ENCODE results near the gene LPIN2.

- TF ChIP-seq, protein P1, sequence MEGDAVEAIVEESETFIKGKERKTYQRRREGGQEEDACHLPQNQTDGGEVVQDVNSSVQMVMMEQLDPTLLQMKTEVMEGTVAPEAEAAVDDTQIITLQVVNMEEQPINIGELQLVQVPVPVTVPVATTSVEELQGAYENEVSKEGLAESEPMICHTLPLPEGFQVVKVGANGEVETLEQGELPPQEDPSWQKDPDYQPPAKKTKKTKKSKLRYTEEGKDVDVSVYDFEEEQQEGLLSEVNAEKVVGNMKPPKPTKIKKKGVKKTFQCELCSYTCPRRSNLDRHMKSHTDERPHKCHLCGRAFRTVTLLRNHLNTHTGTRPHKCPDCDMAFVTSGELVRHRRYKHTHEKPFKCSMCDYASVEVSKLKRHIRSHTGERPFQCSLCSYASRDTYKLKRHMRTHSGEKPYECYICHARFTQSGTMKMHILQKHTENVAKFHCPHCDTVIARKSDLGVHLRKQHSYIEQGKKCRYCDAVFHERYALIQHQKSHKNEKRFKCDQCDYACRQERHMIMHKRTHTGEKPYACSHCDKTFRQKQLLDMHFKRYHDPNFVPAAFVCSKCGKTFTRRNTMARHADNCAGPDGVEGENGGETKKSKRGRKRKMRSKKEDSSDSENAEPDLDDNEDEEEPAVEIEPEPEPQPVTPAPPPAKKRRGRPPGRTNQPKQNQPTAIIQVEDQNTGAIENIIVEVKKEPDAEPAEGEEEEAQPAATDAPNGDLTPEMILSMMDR (conservative IDR thresholded peaks at IDR 0.05; ENCODE audit: low read depth in 2 of 2): no peak
- TF ChIP-seq POLR2AphosphoS5 (IDR thresholded peaks at IDR 0.05; ENCODE audit: low read depth): no peak
- no peak for TF ChIP-seq EZH2 (IDR thresholded peaks at IDR 0.05; ENCODE audit: low read depth, unreplicated experiment)
- TF ChIP-seq EZH2phosphoT487 (IDR thresholded peaks at IDR 0.05; ENCODE audit: unreplicated experiment): no peak
- TF ChIP-seq, protein P2, sequence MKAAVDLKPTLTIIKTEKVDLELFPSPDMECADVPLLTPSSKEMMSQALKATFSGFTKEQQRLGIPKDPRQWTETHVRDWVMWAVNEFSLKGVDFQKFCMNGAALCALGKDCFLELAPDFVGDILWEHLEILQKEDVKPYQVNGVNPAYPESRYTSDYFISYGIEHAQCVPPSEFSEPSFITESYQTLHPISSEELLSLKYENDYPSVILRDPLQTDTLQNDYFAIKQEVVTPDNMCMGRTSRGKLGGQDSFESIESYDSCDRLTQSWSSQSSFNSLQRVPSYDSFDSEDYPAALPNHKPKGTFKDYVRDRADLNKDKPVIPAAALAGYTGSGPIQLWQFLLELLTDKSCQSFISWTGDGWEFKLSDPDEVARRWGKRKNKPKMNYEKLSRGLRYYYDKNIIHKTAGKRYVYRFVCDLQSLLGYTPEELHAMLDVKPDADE (IDR thresholded peaks at IDR 0.05): no peak
- no peak for TF ChIP-seq REST (IDR thresholded peaks at IDR 0.05; ENCODE audit: unreplicated experiment)
- no peak for TF ChIP-seq ZNF114 (CRISPR knock-in tag; IDR thresholded peaks at IDR 0.05)
- TF ChIP-seq CREB1 (CRISPR knock-in tag; IDR thresholded peaks at IDR 0.05; ENCODE audit: low read depth): no peak
- TF ChIP-seq JUNB (IDR thresholded peaks at IDR 0.05; ENCODE audit: unreplicated experiment): no peak
- TF ChIP-seq NANOG (IDR thresholded peaks at IDR 0.05; ENCODE audit: borderline replicate concordance): no peak
- TF ChIP-seq, protein P3, sequence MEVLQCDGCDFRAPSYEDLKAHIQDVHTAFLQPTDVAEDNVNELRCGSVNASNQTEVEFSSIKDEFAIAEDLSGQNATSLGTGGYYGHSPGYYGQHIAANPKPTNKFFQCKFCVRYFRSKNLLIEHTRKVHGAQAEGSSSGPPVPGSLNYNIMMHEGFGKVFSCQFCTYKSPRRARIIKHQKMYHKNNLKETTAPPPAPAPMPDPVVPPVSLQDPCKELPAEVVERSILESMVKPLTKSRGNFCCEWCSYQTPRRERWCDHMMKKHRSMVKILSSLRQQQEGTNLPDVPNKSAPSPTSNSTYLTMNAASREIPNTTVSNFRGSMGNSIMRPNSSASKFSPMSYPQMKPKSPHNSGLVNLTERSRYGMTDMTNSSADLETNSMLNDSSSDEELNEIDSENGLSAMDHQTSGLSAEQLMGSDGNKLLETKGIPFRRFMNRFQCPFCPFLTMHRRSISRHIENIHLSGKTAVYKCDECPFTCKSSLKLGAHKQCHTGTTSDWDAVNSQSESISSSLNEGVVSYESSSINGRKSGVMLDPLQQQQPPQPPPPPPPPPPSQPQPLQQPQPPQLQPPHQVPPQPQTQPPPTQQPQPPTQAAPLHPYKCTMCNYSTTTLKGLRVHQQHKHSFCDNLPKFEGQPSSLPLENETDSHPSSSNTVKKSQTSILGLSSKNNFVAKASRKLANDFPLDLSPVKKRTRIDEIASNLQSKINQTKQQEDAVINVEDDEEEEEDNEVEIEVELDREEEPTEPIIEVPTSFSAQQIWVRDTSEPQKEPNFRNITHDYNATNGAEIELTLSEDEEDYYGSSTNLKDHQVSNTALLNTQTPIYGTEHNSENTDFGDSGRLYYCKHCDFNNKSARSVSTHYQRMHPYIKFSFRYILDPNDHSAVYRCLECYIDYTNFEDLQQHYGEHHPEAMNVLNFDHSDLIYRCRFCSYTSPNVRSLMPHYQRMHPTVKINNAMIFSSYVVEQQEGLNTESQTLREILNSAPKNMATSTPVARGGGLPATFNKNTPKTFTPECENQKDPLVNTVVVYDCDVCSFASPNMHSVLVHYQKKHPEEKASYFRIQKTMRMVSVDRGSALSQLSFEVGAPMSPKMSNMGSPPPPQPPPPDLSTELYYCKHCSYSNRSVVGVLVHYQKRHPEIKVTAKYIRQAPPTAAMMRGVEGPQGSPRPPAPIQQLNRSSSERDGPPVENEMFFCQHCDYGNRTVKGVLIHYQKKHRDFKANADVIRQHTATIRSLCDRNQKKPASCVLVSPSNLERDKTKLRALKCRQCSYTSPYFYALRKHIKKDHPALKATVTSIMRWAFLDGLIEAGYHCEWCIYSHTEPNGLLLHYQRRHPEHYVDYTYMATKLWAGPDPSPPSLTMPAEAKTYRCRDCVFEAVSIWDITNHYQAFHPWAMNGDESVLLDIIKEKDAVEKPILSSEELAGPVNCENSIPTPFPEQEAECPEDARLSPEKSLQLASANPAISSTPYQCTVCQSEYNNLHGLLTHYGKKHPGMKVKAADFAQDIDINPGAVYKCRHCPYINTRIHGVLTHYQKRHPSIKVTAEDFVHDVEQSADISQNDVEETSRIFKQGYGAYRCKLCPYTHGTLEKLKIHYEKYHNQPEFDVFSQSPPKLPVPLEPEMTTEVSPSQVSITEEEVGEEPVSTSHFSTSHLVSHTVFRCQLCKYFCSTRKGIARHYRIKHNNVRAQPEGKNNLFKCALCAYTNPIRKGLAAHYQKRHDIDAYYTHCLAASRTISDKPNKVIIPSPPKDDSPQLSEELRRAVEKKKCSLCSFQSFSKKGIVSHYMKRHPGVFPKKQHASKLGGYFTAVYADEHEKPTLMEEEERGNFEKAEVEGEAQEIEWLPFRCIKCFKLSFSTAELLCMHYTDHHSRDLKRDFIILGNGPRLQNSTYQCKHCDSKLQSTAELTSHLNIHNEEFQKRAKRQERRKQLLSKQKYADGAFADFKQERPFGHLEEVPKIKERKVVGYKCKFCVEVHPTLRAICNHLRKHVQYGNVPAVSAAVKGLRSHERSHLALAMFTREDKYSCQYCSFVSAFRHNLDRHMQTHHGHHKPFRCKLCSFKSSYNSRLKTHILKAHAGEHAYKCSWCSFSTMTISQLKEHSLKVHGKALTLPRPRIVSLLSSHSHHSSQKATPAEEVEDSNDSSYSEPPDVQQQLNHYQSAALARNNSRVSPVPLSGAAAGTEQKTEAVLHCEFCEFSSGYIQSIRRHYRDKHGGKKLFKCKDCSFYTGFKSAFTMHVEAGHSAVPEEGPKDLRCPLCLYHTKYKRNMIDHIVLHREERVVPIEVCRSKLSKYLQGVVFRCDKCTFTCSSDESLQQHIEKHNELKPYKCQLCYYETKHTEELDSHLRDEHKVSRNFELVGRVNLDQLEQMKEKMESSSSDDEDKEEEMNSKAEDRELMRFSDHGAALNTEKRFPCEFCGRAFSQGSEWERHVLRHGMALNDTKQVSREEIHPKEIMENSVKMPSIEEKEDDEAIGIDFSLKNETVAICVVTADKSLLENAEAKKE (CRISPR knock-in tag; IDR thresholded peaks at IDR 0.05): no peak
- no peak for TF ChIP-seq ZNF331 (CRISPR knock-in tag; IDR thresholded peaks at IDR 0.05; ENCODE audit: low read depth)
- TF ChIP-seq STAT1 (IDR thresholded peaks at IDR 0.05; ENCODE audit: unreplicated experiment): no peak
Measured at GRCh38 chr18:2968606-2969005, 44.3 kb downstream of the LPIN2 start.
